IMR-90 (cell line): ENCODE data around the gene STUB1. TPM values are rescaled to one million over a fixed set of nuclear protein-coding genes. Genes with fewer than 3 reads are reported as not detected.

Experiments used
- ATAC-seq: fragments of 200-7000 bp; cut with Tn5 transposase; 2 replicates; pipeline ENCODE4 v1.9.1; 2020; ENCODE audit warnings: low read depth, mild to moderate bottlenecking, moderate library complexity
- BruUV-seq: library from RNA; stranded (reverse); fragments of 400-500 nt; replicated peaks from 2 replicates; lab custom pipeline; 2021; lab: Mats Ljungman, UMichigan
- CTCF ChIA-PET: fragments of 300-600 bp; formaldehyde crosslinking; extraction: SDS; loops from one replicate; lab custom pipeline; 2021; ENCODE audit warnings: antibody characterized with exemption; lab: Yijun Ruan, JAX
- POLR2A ChIA-PET: fragments of 300-600 bp; sonication (Branson Sonifier 250); formaldehyde crosslinking; loops from one replicate; lab custom pipeline; 2022; ENCODE audit warnings: antibody characterized with exemption; ENCODE audit not compliant: unreplicated experiment; lab: Charles Lee
- DNase-seq: peaks from one replicate; pipeline ENCODE4 v3.0.0; 2013
- H2AFZ ChIP-seq: replicated peaks from 2 replicates; pipeline ENCODE3; 2013; ENCODE audit warnings: low read length, mild to moderate bottlenecking; ENCODE audit not compliant: poor library complexity
- H2AK5ac ChIP-seq: 2 replicates; pipeline ENCODE4 v1.6.1; 2013; ENCODE audit warnings: low read depth, low read length, inconsistent platforms
- H2AK9ac ChIP-seq: replicated peaks from 2 replicates; pipeline ENCODE3; 2013; ENCODE audit warnings: mild to moderate bottlenecking, low read depth, low read length, moderate library complexity; ENCODE audit not compliant: poor library complexity
- H2BK120ac ChIP-seq: 2 replicates; pipeline ENCODE4 v1.6.1; 2013; ENCODE audit warnings: low read depth, low read length, inconsistent platforms
- H2BK15ac ChIP-seq: 3 replicates; pipeline ENCODE4 v1.6.1; 2013; ENCODE audit warnings: low read depth, low read length, inconsistent platforms
- H2BK20ac ChIP-seq: 2 replicates; pipeline ENCODE4 v1.6.1; 2013; ENCODE audit warnings: low read depth, mild to moderate bottlenecking, inconsistent platforms, low read length, moderate library complexity
- H2BK5ac ChIP-seq: 2 replicates; pipeline ENCODE4 v1.6.1; 2013; ENCODE audit warnings: mild to moderate bottlenecking, low read depth, low read length, inconsistent platforms; ENCODE audit not compliant: poor library complexity, severe bottlenecking
- H3K14ac ChIP-seq: replicated peaks from 2 replicates; pipeline ENCODE4 v1.6.1; 2013; ENCODE audit warnings: low read depth, low read length, inconsistent platforms
- H3K18ac ChIP-seq: 2 replicates; pipeline ENCODE4 v1.6.1; 2013; ENCODE audit warnings: low read depth, low read length, control low read depth
- H3K23ac ChIP-seq: 2 replicates; pipeline ENCODE4 v1.6.1; 2013; ENCODE audit warnings: low read depth, low read length, inconsistent platforms
- H3K27ac ChIP-seq: 2 replicates; pipeline ENCODE4 v1.5.1; 2013; ENCODE audit warnings: mild to moderate bottlenecking, control low read depth, low read length; ENCODE audit not compliant: insufficient read depth
- H3K27me3 ChIP-seq: 2 replicates; pipeline ENCODE4 v1.6.1; 2013; ENCODE audit warnings: low read length; ENCODE audit not compliant: control insufficient read depth, insufficient read depth
- H3K36me3 ChIP-seq: 2 replicates; pipeline ENCODE4 v1.6.1; 2013; ENCODE audit warnings: low read length, mixed read lengths; ENCODE audit not compliant: control insufficient read depth, insufficient read depth
- H3K4ac ChIP-seq: 2 replicates; pipeline ENCODE4 v1.6.1; 2013; ENCODE audit warnings: low read depth, low read length, inconsistent platforms
- H3K4me1 ChIP-seq: 2 replicates; pipeline ENCODE4 v1.6.1; 2013; ENCODE audit warnings: low read length, mixed read lengths; ENCODE audit not compliant: control insufficient read depth, insufficient read depth
- H3K4me2 ChIP-seq: 2 replicates; pipeline ENCODE4 v1.6.1; 2013; ENCODE audit warnings: low read depth, mild to moderate bottlenecking, control low read depth, low read length, moderate library complexity
- H3K4me3 ChIP-seq: 2 replicates; pipeline ENCODE4 v1.5.1; 2013; ENCODE audit warnings: low read depth, mild to moderate bottlenecking, control low read depth, low read length, moderate library complexity; ENCODE audit not compliant: insufficient read depth
- H3K56ac ChIP-seq: 2 replicates; pipeline ENCODE4 v1.6.1; 2013; ENCODE audit warnings: low read length, inconsistent platforms; ENCODE audit not compliant: insufficient read depth; ENCODE audit errors: extremely low read depth
- H3K79me1 ChIP-seq, 2 experiments: 2 replicates each; pipeline ENCODE4 v1.6.1; 2013; ENCODE audit warnings: low read length in 2 of 2, inconsistent platforms in 1 of 2, low read depth in 1 of 2
- H3K9ac ChIP-seq: 2 replicates; pipeline ENCODE4 v1.6.1; 2013; ENCODE audit warnings: low read depth, low read length, control low read depth
- H3K9me1 ChIP-seq: 2 replicates; pipeline ENCODE4 v1.6.1; 2013; ENCODE audit warnings: low read length, inconsistent platforms; ENCODE audit not compliant: insufficient read depth
- H3K9me3 ChIP-seq: 2 replicates; pipeline ENCODE4 v1.6.1; 2013; ENCODE audit warnings: low read length; ENCODE audit not compliant: control insufficient read depth, insufficient read depth
- H4K20me1 ChIP-seq: 2 replicates; pipeline ENCODE4 v1.6.1; 2013; ENCODE audit warnings: low read length, inconsistent platforms; ENCODE audit not compliant: insufficient read depth
- H4K5ac ChIP-seq: 2 replicates; pipeline ENCODE4 v1.6.1; 2013; ENCODE audit warnings: mild to moderate bottlenecking, low read depth, low read length, control low read depth
- H4K8ac ChIP-seq, 2 experiments: 2 replicates each; pipeline ENCODE4 v1.6.1; 2013; ENCODE audit warnings: low read depth in 2 of 2, low read length in 2 of 2, control low read depth in 1 of 2, inconsistent platforms in 1 of 2
- H4K91ac ChIP-seq: 2 replicates; pipeline ENCODE4 v1.6.1; 2013; ENCODE audit warnings: low read depth, low read length, inconsistent platforms; ENCODE audit not compliant: insufficient read depth
- FOS ChIP-seq: fragments of 150-350 bp; IDR thresholded peaks from 2 replicates; pipeline ENCODE4 v1.6.1; 2016; ENCODE audit warnings: low read depth, low read length
- MAZ ChIP-seq: IDR thresholded peaks from 2 replicates; pipeline ENCODE4 v1.6.1; 2012; ENCODE audit warnings: low read depth, mild to moderate bottlenecking, low read length, improper control_type of control experiment, moderate library complexity, borderline replicate concordance
- RCOR1 ChIP-seq: IDR thresholded peaks from 2 replicates; pipeline ENCODE4 v1.6.1; 2012; ENCODE audit warnings: mild to moderate bottlenecking, low read length, improper control_type of control experiment; ENCODE audit not compliant: insufficient replicate concordance
- SMC3 ChIP-seq: fragments of 150-350 bp; IDR thresholded peaks from 2 replicates; pipeline ENCODE4 v1.6.1; 2016; ENCODE audit warnings: low read depth, mild to moderate bottlenecking, antibody characterized with exemption, low read length, moderate library complexity
- WGBS, 2 experiments: methylation state at CpG; one replicate each; pipeline versions ENCODE4 v1.1.5 to v1.1.7; 2013; ENCODE audit warnings: missing lambda C conversion rate in 2 of 2; ENCODE audit not compliant: insufficient read length in 1 of 2; ENCODE audit errors: extremely low coverage in 2 of 2; 5-methylcytosine and 5-hydroxymethylcytosine counted together
- dilution Hi-C: fragments of 300-500 bp; cut with HindIII; formaldehyde crosslinking; loops from one replicate; pipeline ENCODE4 v1.14.3; 2018; ENCODE audit warnings: low sequenced_read_pairs; ENCODE audit not compliant: unreplicated experiment
- in situ Hi-C: fragments of 300-500 bp; cut with MboI; formaldehyde crosslinking; loops from 3 replicates; pipeline ENCODE4 v1.14.3; 2019; ENCODE audit warnings: low sequenced_read_pairs, inconsistent platforms, mixed read lengths
- intact Hi-C: fragments of 100-400 bp; cut with micrococcal nuclease; formaldehyde crosslinking; loops from 2 replicates; pipeline ENCODE4 v1.10.0; 2022
- polyA plus RNA-seq, 3 experiments: library from polyadenylated mRNA; depleted of rRNA; stranded (reverse); fragments of >200 nt; gene quantifications; 2 replicates each; pipeline ENCODE4 v1.2.3, GENCODE V29; 2012; ENCODE audit warnings: low replicate concordance in 1 of 3
- total RNA-seq: library from RNA; depleted of rRNA; stranded (reverse); fragments of >200 nt; gene quantifications from 2 replicates; pipeline ENCODE4 v1.2.3, GENCODE V29; 2012

Gene STUB1
- total and polyA plus RNA-seq, 2 of the 4 experiments (the other 2 are of a cell fraction): 183 to 186 TPM

GRCh38 chr16:728131-728889 lies 48.1 kb downstream of the STUB1 start (continued):
- TF ChIP-seq MAZ (peak; percentile 70; the same call in 1 of the 2 replicates), RCOR1 (no peak)

- intact Hi-C loops: loop anchor here (5.0 kb wide), 1 partner anchor 58 kb away; the partner anchor contains the start of genes CHTF18 and RPUSD1
- no peak for DNase-seq
- Histone ChIP-seq H3K36me3 (peaks cover 21% of the 10 kb centered on the region), H3K4me1 (peaks cover 6% of the 10 kb centered on the region), H4K20me1 (peaks cover 4% of the 10 kb centered on the region), H3K18ac (no peak overlapping the region), H3K23ac (no peak overlapping the region), H2BK120ac (no peak overlapping the region), H4K91ac (no peak overlapping the region), H3K27me3 (no peaks in the 10 kb centered on the region), H3K9me3 (no peaks in the 10 kb centered on the region), H3K9me1 (peaks cover 2% of the 10 kb centered on the region; the same call in 1 of the 2 replicates), H2AK9ac (peak overlapping the region; percentile 72), H2BK5ac (peak overlapping the region; percentile 11), H2AFZ (peak overlapping the region; percentile 89), H3K79me1 (peaks cover 0 to 5% of the 10 kb centered on the region in 2 experiments; a peak in 1 of 4 replicates), H3K27ac (no peak overlapping the region), H3K4me2 (no peak overlapping the region; the same call in 1 of the 2 replicates), H2BK20ac (no peak overlapping the region), H4K5ac (no peak overlapping the region), H3K9ac (no peak overlapping the region), H4K8ac (no peak overlapping the region), H2BK15ac (no peak overlapping the region), H3K56ac (no peak overlapping the region), H2AK5ac (peak overlapping the region; percentile 78), H3K14ac (no peak overlapping the region), H3K4me3 (no peak overlapping the region), H3K4ac (peak overlapping the region; percentile 73; the same call in 1 of the 2 replicates)
- no TSS peak for BruUV-seq
- ChIA-PET POLR2A (no interaction called here), CTCF (no interaction called here)
- dilution Hi-C loops: no loop called here
- ATAC-seq: no peak
- TF ChIP-seq SMC3 (no peak), RCOR1 (no peak), FOS (no peak)
- WGBS, 2 experiments: 76% methylated on average over 22 of the region's 55 CpGs; no CpG with 5 or more reads in 1 of the 2 experiments
- in situ Hi-C loops: no loop called here
Measured at GRCh38 chr16:728890-729744, 48.9 kb downstream of the STUB1 start.
